ENCODE results near the gene RBKS.

DNA sequence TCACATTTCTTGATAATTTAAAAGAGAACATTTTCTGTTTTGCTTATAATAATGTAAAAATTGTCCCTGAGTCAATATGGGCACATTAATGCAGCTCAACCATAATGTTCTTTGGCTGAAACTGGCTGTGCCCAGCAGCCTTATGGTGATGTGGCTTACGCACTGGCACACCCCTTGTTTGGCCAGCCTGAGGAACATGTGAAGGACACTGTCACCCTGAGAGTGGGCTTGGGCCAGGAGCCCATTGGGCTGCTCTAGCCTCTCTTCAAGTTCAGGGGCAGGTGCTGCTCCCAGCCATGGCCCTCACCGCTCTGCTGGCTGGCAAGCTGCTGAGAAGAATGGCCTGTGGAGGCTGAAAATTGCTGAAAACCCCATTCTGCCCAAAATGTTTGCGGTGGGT, 81.2 kb downstream of the RBKS start:
- TF ChIP-seq, protein P1, sequence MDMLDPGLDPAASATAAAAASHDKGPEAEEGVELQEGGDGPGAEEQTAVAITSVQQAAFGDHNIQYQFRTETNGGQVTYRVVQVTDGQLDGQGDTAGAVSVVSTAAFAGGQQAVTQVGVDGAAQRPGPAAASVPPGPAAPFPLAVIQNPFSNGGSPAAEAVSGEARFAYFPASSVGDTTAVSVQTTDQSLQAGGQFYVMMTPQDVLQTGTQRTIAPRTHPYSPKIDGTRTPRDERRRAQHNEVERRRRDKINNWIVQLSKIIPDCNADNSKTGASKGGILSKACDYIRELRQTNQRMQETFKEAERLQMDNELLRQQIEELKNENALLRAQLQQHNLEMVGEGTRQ (CRISPR knock-in tag; IDR thresholded peaks at IDR 0.05): no peak
- no peak for TF ChIP-seq ATF1 (CRISPR knock-in tag; IDR thresholded peaks at IDR 0.05)
- no peak for TF ChIP-seq CREM (CRISPR knock-in tag; IDR thresholded peaks at IDR 0.05)
- TF ChIP-seq ATF2 (CRISPR knock-in tag; IDR thresholded peaks at IDR 0.05; ENCODE audit: borderline replicate concordance, low read depth): no peak
- TF ChIP-seq TCF7 (CRISPR knock-in tag; IDR thresholded peaks at IDR 0.05; ENCODE audit: low read depth): no peak
- TF ChIP-seq, protein P2, sequence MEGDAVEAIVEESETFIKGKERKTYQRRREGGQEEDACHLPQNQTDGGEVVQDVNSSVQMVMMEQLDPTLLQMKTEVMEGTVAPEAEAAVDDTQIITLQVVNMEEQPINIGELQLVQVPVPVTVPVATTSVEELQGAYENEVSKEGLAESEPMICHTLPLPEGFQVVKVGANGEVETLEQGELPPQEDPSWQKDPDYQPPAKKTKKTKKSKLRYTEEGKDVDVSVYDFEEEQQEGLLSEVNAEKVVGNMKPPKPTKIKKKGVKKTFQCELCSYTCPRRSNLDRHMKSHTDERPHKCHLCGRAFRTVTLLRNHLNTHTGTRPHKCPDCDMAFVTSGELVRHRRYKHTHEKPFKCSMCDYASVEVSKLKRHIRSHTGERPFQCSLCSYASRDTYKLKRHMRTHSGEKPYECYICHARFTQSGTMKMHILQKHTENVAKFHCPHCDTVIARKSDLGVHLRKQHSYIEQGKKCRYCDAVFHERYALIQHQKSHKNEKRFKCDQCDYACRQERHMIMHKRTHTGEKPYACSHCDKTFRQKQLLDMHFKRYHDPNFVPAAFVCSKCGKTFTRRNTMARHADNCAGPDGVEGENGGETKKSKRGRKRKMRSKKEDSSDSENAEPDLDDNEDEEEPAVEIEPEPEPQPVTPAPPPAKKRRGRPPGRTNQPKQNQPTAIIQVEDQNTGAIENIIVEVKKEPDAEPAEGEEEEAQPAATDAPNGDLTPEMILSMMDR (IDR thresholded peaks at IDR 0.05): no peak
- TF ChIP-seq TP53 (CRISPR knock-in tag; IDR thresholded peaks at IDR 0.05): no peak
- no peak for TF ChIP-seq ESRRA (CRISPR knock-in tag; IDR thresholded peaks at IDR 0.05; ENCODE audit: borderline replicate concordance)
- no peak for TF ChIP-seq TEAD4 (CRISPR knock-in tag; IDR thresholded peaks at IDR 0.05)
- no peak for TF ChIP-seq SP1 (CRISPR knock-in tag; conservative IDR thresholded peaks at IDR 0.05)
- no peak for TF ChIP-seq SMAD4 (CRISPR knock-in tag; IDR thresholded peaks at IDR 0.05)
- TF ChIP-seq E2F4 (CRISPR knock-in tag; IDR thresholded peaks at IDR 0.05; ENCODE audit: borderline replicate concordance, low read depth): no peak

Measured in WTC11 (cell line).